Posterior cingulate gyrus (tissue), 11 donors: ENCODE results near the gene BORCS5.

Experiments used
- DNase-seq, 10 donors: peaks; one replicate each; pipeline versions ENCODE4 v3.0.0 to v3.0.0-alpha.2; 2020 to 2021; ENCODE audit warnings: mixed read lengths in 3 of 10
- intact Hi-C: fragments of 100-400 bp; cut with DNase I; formaldehyde crosslinking; loops from one replicate; pipeline ENCODE4 v1.15.1; 2023

BORCS5 gene

GRCh38 chr12:12503384-12504078 is 146.7 kb downstream of the BORCS5 start:
- DNase-seq = no peak
- intact Hi-C loops = no loop called here

GRCh38 chr12:12505544-12506495 is 148.9 kb downstream of the BORCS5 start:
- intact Hi-C loops = no loop called here
- no peak for DNase-seq

GRCh38 chr12:12506496-12506890 is 149.6 kb downstream of the BORCS5 start:
- intact Hi-C loops = no loop called here
- no peak for DNase-seq

GRCh38 chr12:12507121-12507520 is 150.2 kb downstream of the BORCS5 start:
- no peak for DNase-seq
- intact Hi-C loops = no loop called here

- intact Hi-C loops = no loop called here
- no peak for DNase-seq
These were observed 151.7 kb downstream of the BORCS5 start for GRCh38 chr12:12508612-12509011.

- intact Hi-C loops = loop anchor here (5.0 kb wide), 1 partner anchor 33 kb away; no protein-coding TSS in a partner anchor
- no peak for DNase-seq
These were observed 153.3 kb downstream of the BORCS5 start for GRCh38 chr12:12510141-12510540.

- DNase-seq = no peak
- intact Hi-C loops = loop anchor here (5.0 kb wide), 1 partner anchor 33 kb away; no protein-coding TSS in a partner anchor
These were observed 153.7 kb downstream of the BORCS5 start for GRCh38 chr12:12510551-12510950.

- intact Hi-C loops = loop anchor here (5.0 kb wide), 1 partner anchor 34 kb away; no protein-coding TSS in a partner anchor
- DNase-seq = no peak
These were observed 154.3 kb downstream of the BORCS5 start for GRCh38 chr12:12511021-12511783.

GRCh38 chr12:12511895-12512711 is 155.2 kb downstream of the BORCS5 start:
- intact Hi-C loops = loop anchor here (5.0 kb wide), 1 partner anchor 35 kb away; no protein-coding TSS in a partner anchor
- no peak for DNase-seq

- no peak for DNase-seq
- intact Hi-C loops = loop anchor here (5.0 kb wide), 1 partner anchor 36 kb away; no protein-coding TSS in a partner anchor
These were observed 156.6 kb downstream of the BORCS5 start for GRCh38 chr12:12513416-12514006.

GRCh38 chr12:12518464-12518845 is 161.6 kb downstream of the BORCS5 start:
- intact Hi-C loops = no loop called here
- DNase-seq = no peak

- intact Hi-C loops = no loop called here
- DNase-seq = no peak
These were observed 162.0 kb downstream of the BORCS5 start for GRCh38 chr12:12518919-12519318.
